SK-N-SH (cell line): Measurements from ENCODE around the gene OR5B2. TPM values are rescaled to one million over a fixed set of nuclear protein-coding genes. Genes with fewer than 3 reads are reported as not detected.

Experiments used
- CTCF ChIA-PET: fragments of 300-600, 350-600 bp; formaldehyde crosslinking; extraction: SDS; loops from one replicate; lab custom pipeline; 2021; lab: Yijun Ruan, JAX
- POLR2A ChIA-PET: fragments of 350-600 bp; sonication (Branson Sonifier 250); formaldehyde crosslinking; extraction: SDS; loops from one replicate; lab custom pipeline; 2020; ENCODE audit warnings: antibody characterized with exemption, inconsistent platforms; lab: Yijun Ruan, JAX
- DNase-seq: peaks from one replicate; pipeline ENCODE4 v3.0.0; 2012
- H2AFZ ChIP-seq: fragments of 200-600 bp; sonication (generic); 2 replicates; pipeline ENCODE4 v1.8.1; 2016; ENCODE audit warnings: antibody characterized with exemption, mild to moderate bottlenecking, low read depth
- H3F3A ChIP-seq: fragments of 200-600 bp; sonication (generic); replicated peaks from 2 replicates; pipeline ENCODE3; 2016; ENCODE audit warnings: antibody characterized with exemption, mild to moderate bottlenecking; ENCODE audit not compliant: insufficient read depth
- H3K27ac ChIP-seq, 2 experiments: fragments of 200-500 bp in 1 of 2; fragments of 200-600 bp in 1 of 2; sonication (Bioruptor generic) in 1 of 2; sonication (generic), shearing (Covaris generic) in 1 of 2; 2 replicates each; pipeline versions ENCODE4 v1.5.1 to v1.6.1; 2014 to 2016; ENCODE audit warnings: low read depth in 2 of 2, inconsistent platforms in 1 of 2, low read length in 1 of 2, mild to moderate bottlenecking in 1 of 2, mixed read lengths in 1 of 2
- H3K27me3 ChIP-seq: fragments of 200-600 bp; sonication (generic), shearing (Covaris generic); 2 replicates; pipeline ENCODE4 v1.6.1; 2016; ENCODE audit warnings: mixed run types; ENCODE audit not compliant: insufficient read depth
- H3K36me3 ChIP-seq, 2 experiments: fragments of 200-500 bp in 1 of 2; fragments of 200-600 bp in 1 of 2; sonication (Bioruptor generic) in 1 of 2; sonication (generic) in 1 of 2; replicated peaks in 1 of 2; 2 replicates each; pipeline versions ENCODE3 to v1.5.1; 2014 to 2016; ENCODE audit warnings: low read length in 1 of 2, mild to moderate bottlenecking in 1 of 2; ENCODE audit not compliant: insufficient read depth in 2 of 2, control insufficient read depth in 1 of 2
- H3K4me1 ChIP-seq, 2 experiments: fragments of 200-500 bp in 1 of 2; fragments of 200-600 bp in 1 of 2; sonication (Bioruptor generic) in 1 of 2; sonication (generic), shearing (Covaris generic) in 1 of 2; 2 replicates each; pipeline versions ENCODE4 v1.5.1 to v1.6.1; 2014 to 2016; ENCODE audit warnings: low read depth in 1 of 2, low read length in 1 of 2, mixed run types in 1 of 2; ENCODE audit not compliant: insufficient read depth in 2 of 2, control insufficient read depth in 1 of 2
- H3K4me2 ChIP-seq: fragments of 200-600 bp; sonication (generic), shearing (Covaris generic); 2 replicates; pipeline ENCODE4 v1.6.1; 2017; ENCODE audit warnings: mixed run types
- H3K4me3 ChIP-seq, 2 experiments: fragments of 200-500 bp in 1 of 2; fragments of 200-600 bp in 1 of 2; sonication (Bioruptor generic) in 1 of 2; sonication (generic), shearing (Covaris generic) in 1 of 2; 2 replicates each; pipeline versions ENCODE4 v1.5.1 to v1.8.1; 2014 to 2016; ENCODE audit warnings: low read depth in 2 of 2, inconsistent platforms in 1 of 2, low read length in 1 of 2, mild to moderate bottlenecking in 1 of 2, mixed read lengths in 1 of 2, moderate library complexity in 1 of 2
- H3K79me2 ChIP-seq: fragments of 200-600 bp; sonication (generic); 2 replicates; pipeline ENCODE4 v1.8.1; 2017; ENCODE audit warnings: mild to moderate bottlenecking; ENCODE audit not compliant: insufficient read depth
- H3K9ac ChIP-seq: fragments of 200-600 bp; sonication (generic); 2 replicates; pipeline ENCODE4 v1.6.1; 2017; ENCODE audit warnings: mixed run types
- H3K9me2 ChIP-seq: fragments of 200-600 bp; sonication (generic); 2 replicates; pipeline ENCODE4 v1.6.1; 2017; ENCODE audit warnings: mixed run types
- H3K9me3 ChIP-seq: fragments of 200-600 bp; sonication (generic); 2 replicates; pipeline ENCODE4 v1.6.1; 2017; ENCODE audit warnings: mixed run types, mild to moderate bottlenecking, moderate library complexity
- H4K20me1 ChIP-seq: fragments of 200-600 bp; sonication (generic); 2 replicates; pipeline ENCODE4 v1.6.1; 2017; ENCODE audit warnings: mild to moderate bottlenecking, mixed run types; ENCODE audit not compliant: insufficient read depth
- EP300 ChIP-seq, 2 experiments: IDR thresholded peaks; 2 replicates each; pipeline versions ENCODE4 v1.4.0 to v1.6.1; 2012; ENCODE audit warnings: borderline replicate concordance in 1 of 2, low read depth in 1 of 2, low read length in 1 of 2
- EZH2phosphoT487 ChIP-seq: fragments of 200-600 bp; sonication (generic); IDR thresholded peaks from 2 replicates; pipeline ENCODE4 v1.6.1; 2017; ENCODE audit warnings: low read depth, mixed run types, mild to moderate bottlenecking, antibody characterized with exemption, moderate library complexity, borderline replicate concordance
- FOXM1 ChIP-seq: IDR thresholded peaks from 2 replicates; pipeline ENCODE4 v1.4.0; 2012; ENCODE audit warnings: low read depth, mild to moderate bottlenecking
- GABPA ChIP-seq: IDR thresholded peaks from 2 replicates; pipeline ENCODE4 v1.4.0; 2012; ENCODE audit warnings: low read depth, mild to moderate bottlenecking
- GATA2 ChIP-seq: sonication (generic); formaldehyde crosslinking; IDR thresholded peaks from 2 replicates; pipeline ENCODE4 v1.5.0; 2020; ENCODE audit warnings: mild to moderate bottlenecking, missing genetic modification reagents
- MAX ChIP-seq: IDR thresholded peaks from 2 replicates; pipeline ENCODE4 v1.4.0; 2012; ENCODE audit warnings: low read depth
- MXI1 ChIP-seq: IDR thresholded peaks from 2 replicates; pipeline ENCODE4 v1.6.1; 2012; ENCODE audit warnings: mild to moderate bottlenecking, low read depth, low read length, improper control_type of control experiment
- NFIC ChIP-seq: IDR thresholded peaks from 2 replicates; pipeline ENCODE4 v1.4.0; 2012; ENCODE audit warnings: borderline replicate concordance
- POLR2AphosphoS5 ChIP-seq: IDR thresholded peaks from 2 replicates; pipeline ENCODE4 v1.6.1; 2012; ENCODE audit warnings: low read depth, low read length
- RAD21 ChIP-seq: IDR thresholded peaks from 2 replicates; pipeline ENCODE4 v1.6.1; 2012; ENCODE audit warnings: mild to moderate bottlenecking, low read length
- REST ChIP-seq: IDR thresholded peaks from 2 replicates; pipeline ENCODE4 v1.6.1; 2012; ENCODE audit warnings: mild to moderate bottlenecking, low read depth, low read length, moderate library complexity
- RFX5 ChIP-seq: IDR thresholded peaks from 2 replicates; pipeline ENCODE4 v1.6.1; 2012; ENCODE audit warnings: mild to moderate bottlenecking, improper control_type of control experiment, low read length
- RXRA ChIP-seq: IDR thresholded peaks from 2 replicates; pipeline ENCODE4 v1.4.0; 2012; ENCODE audit warnings: low read depth, mild to moderate bottlenecking, borderline replicate concordance
- TEAD4 ChIP-seq: IDR thresholded peaks from 2 replicates; pipeline ENCODE4 v1.4.0; 2012; ENCODE audit warnings: mild to moderate bottlenecking, borderline replicate concordance; ENCODE audit not compliant: insufficient read depth
- YY1 ChIP-seq: IDR thresholded peaks from 2 replicates; pipeline ENCODE4 v1.4.0; 2012; ENCODE audit warnings: low read depth, mild to moderate bottlenecking
- ZBTB33 ChIP-seq: IDR thresholded peaks from 2 replicates; pipeline ENCODE4 v1.4.0; 2012; ENCODE audit warnings: low read depth, borderline replicate concordance
- WGBS: methylation state at CpG from one replicate; pipeline ENCODE4 v1.1.6; 2017; ENCODE audit warnings: low lambda C conversion rate; 5-methylcytosine and 5-hydroxymethylcytosine counted together
- polyA plus RNA-seq, 3 experiments: library from polyadenylated mRNA; depleted of rRNA; stranded (reverse); fragments of >200 nt; gene quantifications; 2 replicates each; pipeline ENCODE4 v1.2.3, GENCODE V29; 2012
- TF ChIP-seq, protein P1 (sequence below): fragments of 200-600 bp; sonication (generic); IDR thresholded peaks from 2 replicates; pipeline ENCODE4 v1.6.1; 2017; ENCODE audit warnings: antibody characterized with exemption, mild to moderate bottlenecking, moderate library complexity
- TF ChIP-seq, protein P2 (sequence below): fragments of 150-350 bp; IDR thresholded peaks from 2 replicates; pipeline ENCODE4 v1.6.1; 2016; ENCODE audit warnings: mild to moderate bottlenecking, low read depth, low read length

Gene OR5B2
- polyA plus RNA-seq (2012; rRNA removed) = not detected in 2 replicates
- polyA plus RNA-seq (2012; cell fraction: cytosol; rRNA removed) = not detected in 2 replicates
- polyA plus RNA-seq (2012; cell fraction: nucleus; rRNA removed) = not detected in 2 replicates

GRCh38 chr11:58428021-58428420 lies at the start of gene OR5B2:
Gene OR5B2 (minus strand): TSS chr11:58428121. CDS start chr11:58423261, 4,860 bp downstream.
- Histone ChIP-seq H4K20me1 (no peaks in the 10 kb centered on the region), H3K9ac (no peak within 1 kb of the TSS), H3K79me2 (no peaks in the 10 kb centered on the region), H3K36me3 (no peaks in the 10 kb centered on the region), H3K9me3 (no peaks in the 10 kb centered on the region), H3K27ac (no peak within 1 kb of the TSS), H3K27me3 (no peaks in the 10 kb centered on the region), H3K4me1 (no peaks in the 10 kb centered on the region), H3K9me2 (no peaks in the 10 kb centered on the region), H3K4me2 (no peak within 1 kb of the TSS), H3K4me3 (no peak within 1 kb of the TSS), H3F3A (no peaks in the 10 kb centered on the region), H2AFZ (no peak within 1 kb of the TSS)
- POLR2A ChIA-PET = no interaction called here
- TF ChIP-seq MXI1 (no peak), FOXM1 (no peak), GATA2 (CRISPR knock-in tag) (no peak), REST (no peak), RFX5 (no peak), MAX (no peak), EP300 (IDR thresholded peaks at IDR 0.05; ENCODE audit: borderline replicate concordance in 1 of 2, low read depth in 1 of 2, low read length in 1 of 2) (no peak), NFIC (no peak), GABPA (no peak), RXRA (no peak), RAD21 (no peak), POLR2AphosphoS5 (no peak), TEAD4 (no peak)
- CTCF ChIA-PET = no interaction called here
- DNase-seq = no peak
- WGBS = 5% methylated on average over 2 of the region's 3 CpGs

GRCh38 chr11:58471892-58472291 lies 44.0 kb upstream of the OR5B2 start:
- no peaks in the 10 kb centered on the region for H3K79me2 ChIP-seq
- peaks cover 9% of the 10 kb centered on the region for H3K9me3 ChIP-seq
- CTCF ChIA-PET = no interaction called here
- H2AFZ ChIP-seq = no peak overlapping the region
- no peaks in the 10 kb centered on the region for H3K27me3 ChIP-seq
- no peak for DNase-seq
- no peak overlapping the region for H3K4me2 ChIP-seq
- POLR2A ChIA-PET = no interaction called here
- peaks cover 2% of the 10 kb centered on the region for H3F3A ChIP-seq
- H3K27ac ChIP-seq = no peak overlapping the region
- no peaks in the 10 kb centered on the region for H3K36me3 ChIP-seq
- H3K9ac ChIP-seq = no peak overlapping the region
- no peaks in the 10 kb centered on the region for H3K4me1 ChIP-seq
- no peaks in the 10 kb centered on the region for H3K9me2 ChIP-seq
- H3K4me3 ChIP-seq = no peak overlapping the region
- H4K20me1 ChIP-seq = no peaks in the 10 kb centered on the region
- TF ChIP-seq, protein P1, sequence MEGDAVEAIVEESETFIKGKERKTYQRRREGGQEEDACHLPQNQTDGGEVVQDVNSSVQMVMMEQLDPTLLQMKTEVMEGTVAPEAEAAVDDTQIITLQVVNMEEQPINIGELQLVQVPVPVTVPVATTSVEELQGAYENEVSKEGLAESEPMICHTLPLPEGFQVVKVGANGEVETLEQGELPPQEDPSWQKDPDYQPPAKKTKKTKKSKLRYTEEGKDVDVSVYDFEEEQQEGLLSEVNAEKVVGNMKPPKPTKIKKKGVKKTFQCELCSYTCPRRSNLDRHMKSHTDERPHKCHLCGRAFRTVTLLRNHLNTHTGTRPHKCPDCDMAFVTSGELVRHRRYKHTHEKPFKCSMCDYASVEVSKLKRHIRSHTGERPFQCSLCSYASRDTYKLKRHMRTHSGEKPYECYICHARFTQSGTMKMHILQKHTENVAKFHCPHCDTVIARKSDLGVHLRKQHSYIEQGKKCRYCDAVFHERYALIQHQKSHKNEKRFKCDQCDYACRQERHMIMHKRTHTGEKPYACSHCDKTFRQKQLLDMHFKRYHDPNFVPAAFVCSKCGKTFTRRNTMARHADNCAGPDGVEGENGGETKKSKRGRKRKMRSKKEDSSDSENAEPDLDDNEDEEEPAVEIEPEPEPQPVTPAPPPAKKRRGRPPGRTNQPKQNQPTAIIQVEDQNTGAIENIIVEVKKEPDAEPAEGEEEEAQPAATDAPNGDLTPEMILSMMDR = no peak
- no peak for TF ChIP-seq ZBTB33
- no peak for TF ChIP-seq YY1
- TF ChIP-seq, protein P2, sequence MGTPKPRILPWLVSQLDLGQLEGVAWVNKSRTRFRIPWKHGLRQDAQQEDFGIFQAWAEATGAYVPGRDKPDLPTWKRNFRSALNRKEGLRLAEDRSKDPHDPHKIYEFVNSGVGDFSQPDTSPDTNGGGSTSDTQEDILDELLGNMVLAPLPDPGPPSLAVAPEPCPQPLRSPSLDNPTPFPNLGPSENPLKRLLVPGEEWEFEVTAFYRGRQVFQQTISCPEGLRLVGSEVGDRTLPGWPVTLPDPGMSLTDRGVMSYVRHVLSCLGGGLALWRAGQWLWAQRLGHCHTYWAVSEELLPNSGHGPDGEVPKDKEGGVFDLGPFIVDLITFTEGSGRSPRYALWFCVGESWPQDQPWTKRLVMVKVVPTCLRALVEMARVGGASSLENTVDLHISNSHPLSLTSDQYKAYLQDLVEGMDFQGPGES = no peak
- TF ChIP-seq EZH2phosphoT487 = no peak
